Progenitor cell of endocrine pancreas (in vitro differentiated cells): ENCODE data around the gene TAF11L9. TPM values are rescaled to one million over a fixed set of nuclear protein-coding genes. Genes with fewer than 3 reads are reported as not detected.
"Not testable (repeated sequence)": the region's sequence is repeated elsewhere in the genome, so short reads cannot be mapped to it uniquely, and the experiment has no call there.

Experiments
- DNase-seq: peaks from one replicate; pipeline ENCODE4 v3.0.0; 2021; ENCODE audit warnings: low spot score; ENCODE audit not compliant: unreplicated experiment
- H3K27ac Mint-ChIP-seq: 2 replicates; pipeline ENCODE4 v1.8.0; 2021; ENCODE audit warnings: mild to moderate bottlenecking, moderate library complexity, mixed read lengths
- H3K27me3 Mint-ChIP-seq: 2 replicates; pipeline ENCODE4 v1.8.0; 2021; ENCODE audit warnings: mixed read lengths
- H3K36me3 Mint-ChIP-seq: 2 replicates; pipeline ENCODE4 v1.8.0; 2022; ENCODE audit warnings: mixed read lengths; ENCODE audit not compliant: insufficient read depth
- H3K4me1 Mint-ChIP-seq: 2 replicates; pipeline ENCODE4 v1.8.0; 2021; ENCODE audit warnings: low read depth, mixed read lengths
- H3K4me3 Mint-ChIP-seq: 2 replicates; pipeline ENCODE4 v1.8.0; 2021; ENCODE audit warnings: low read depth, mild to moderate bottlenecking, moderate library complexity, mixed read lengths
- H3K9me3 Mint-ChIP-seq: 2 replicates; pipeline ENCODE4 v1.8.0; 2021; ENCODE audit warnings: low read depth, mixed read lengths
- long read RNA-seq: library from polyadenylated mRNA; unstranded; transcript quantifications from one replicate; pipeline ENCODE4 v2.0.0, GENCODE V29; 2020
- total RNA-seq: library from RNA; stranded (reverse); gene quantifications from 2 replicates; pipeline ENCODE4 v1.2.1, GENCODE V29; 2021
- TF ChIP-seq, protein P1 (sequence below): fragments of 200-600 bp; sonication (generic); IDR thresholded peaks from one replicate; pipeline ENCODE4 v1.5.0; 2021; ENCODE audit warnings: antibody characterized with exemption, mild to moderate bottlenecking; ENCODE audit not compliant: unreplicated experiment

The TAF11L9 gene
- not detected in 2 replicates for total RNA-seq
- long read RNA-seq, result 0 reads

DNA sequence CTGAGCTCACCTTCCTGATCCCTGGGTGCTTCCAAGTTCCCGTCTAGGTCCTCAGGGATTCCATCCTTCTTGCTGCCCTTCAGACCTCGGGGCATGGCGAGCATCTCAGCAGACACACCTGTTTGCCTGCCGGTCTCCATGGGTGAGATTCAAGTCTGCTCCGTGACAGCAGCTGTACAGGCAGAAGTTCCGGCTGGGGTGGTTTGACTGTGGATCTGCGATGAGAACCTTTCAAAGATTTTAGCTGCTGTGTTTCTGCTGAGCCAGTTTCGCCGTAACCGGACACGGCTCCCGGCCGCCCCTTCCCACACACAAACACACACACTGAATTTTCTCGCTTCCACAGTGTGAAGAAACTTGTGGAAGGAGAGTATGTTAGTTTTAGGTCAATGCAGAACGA, at the start of gene TAF11L9:
TSS of gene TAF11L9 (minus strand) at position 140 of the 400 bp plus-strand sequence.
- H3K4me3 Mint-ChIP-seq, DNase-seq, H3K36me3 Mint-ChIP-seq, H3K4me1 Mint-ChIP-seq, H3K27ac Mint-ChIP-seq, H3K9me3 Mint-ChIP-seq, H3K27me3 Mint-ChIP-seq: not testable (repeated sequence)

DNA sequence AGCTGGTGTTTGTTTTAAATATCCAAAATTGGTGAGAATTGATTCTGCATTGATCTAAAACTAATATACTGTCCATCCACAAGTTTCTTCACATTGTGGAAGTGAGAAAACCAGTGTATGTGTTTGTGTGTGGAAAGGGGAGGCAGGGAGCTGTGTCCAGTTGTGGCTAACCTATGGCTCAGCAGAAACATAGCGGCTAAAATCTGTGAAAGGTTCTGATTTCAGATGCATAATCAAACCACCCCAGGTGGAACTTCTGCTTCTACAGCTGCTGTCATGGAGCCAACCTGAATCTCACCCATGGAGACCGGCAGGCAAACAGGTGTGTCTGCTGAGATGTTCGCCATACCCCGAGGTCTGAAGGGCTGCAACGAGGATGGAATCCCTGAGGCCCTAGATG, 40.0 kb upstream of the TAF11L9 start, which contains the start of gene TAF11L14:
TSS of gene TAF11L14 (plus strand) at position 301 of the 400 bp plus-strand sequence.
- Mint-ChIP-seq H3K36me3 (no peaks in the 10 kb centered on the region), H3K27me3 (no peaks in the 10 kb centered on the region), H3K9me3 (no peaks in the 10 kb centered on the region), H3K27ac (no peak within 1 kb of the TSS), H3K4me1 (no peaks in the 10 kb centered on the region), H3K4me3 (no peak within 1 kb of the TSS)
- DNase-seq, result no peak
- TF ChIP-seq, protein P1, sequence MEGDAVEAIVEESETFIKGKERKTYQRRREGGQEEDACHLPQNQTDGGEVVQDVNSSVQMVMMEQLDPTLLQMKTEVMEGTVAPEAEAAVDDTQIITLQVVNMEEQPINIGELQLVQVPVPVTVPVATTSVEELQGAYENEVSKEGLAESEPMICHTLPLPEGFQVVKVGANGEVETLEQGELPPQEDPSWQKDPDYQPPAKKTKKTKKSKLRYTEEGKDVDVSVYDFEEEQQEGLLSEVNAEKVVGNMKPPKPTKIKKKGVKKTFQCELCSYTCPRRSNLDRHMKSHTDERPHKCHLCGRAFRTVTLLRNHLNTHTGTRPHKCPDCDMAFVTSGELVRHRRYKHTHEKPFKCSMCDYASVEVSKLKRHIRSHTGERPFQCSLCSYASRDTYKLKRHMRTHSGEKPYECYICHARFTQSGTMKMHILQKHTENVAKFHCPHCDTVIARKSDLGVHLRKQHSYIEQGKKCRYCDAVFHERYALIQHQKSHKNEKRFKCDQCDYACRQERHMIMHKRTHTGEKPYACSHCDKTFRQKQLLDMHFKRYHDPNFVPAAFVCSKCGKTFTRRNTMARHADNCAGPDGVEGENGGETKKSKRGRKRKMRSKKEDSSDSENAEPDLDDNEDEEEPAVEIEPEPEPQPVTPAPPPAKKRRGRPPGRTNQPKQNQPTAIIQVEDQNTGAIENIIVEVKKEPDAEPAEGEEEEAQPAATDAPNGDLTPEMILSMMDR, result no peak

DNA sequence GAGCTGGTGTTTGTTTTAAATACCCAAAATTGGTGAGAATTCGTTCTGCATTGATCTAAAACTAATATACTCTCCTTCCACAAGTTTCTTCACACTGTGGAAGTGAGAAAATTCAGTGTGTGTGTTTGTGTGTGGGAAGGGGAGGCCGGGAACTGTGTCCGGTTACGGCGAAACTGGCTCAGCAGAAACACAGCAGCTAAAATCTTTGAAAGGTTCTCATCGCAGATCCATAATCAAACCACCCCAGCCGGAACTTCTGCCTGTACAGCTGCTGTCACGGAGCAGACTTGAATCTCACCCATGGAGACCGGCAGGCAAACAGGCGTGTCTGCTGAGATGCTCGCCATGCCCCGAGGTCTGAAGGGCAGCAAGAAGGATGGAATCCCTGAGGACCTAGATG, 37.6 kb upstream of the TAF11L9 start, which contains the start of gene TAF11L13:
TSS of gene TAF11L13 (plus strand) at position 301 of the 400 bp plus-strand sequence.
- H3K36me3 Mint-ChIP-seq, H3K9me3 Mint-ChIP-seq, DNase-seq, H3K27me3 Mint-ChIP-seq, H3K4me1 Mint-ChIP-seq, H3K4me3 Mint-ChIP-seq: not testable (repeated sequence)
- peak within 1 kb of the TSS; percentile 39 for H3K27ac Mint-ChIP-seq

DNA sequence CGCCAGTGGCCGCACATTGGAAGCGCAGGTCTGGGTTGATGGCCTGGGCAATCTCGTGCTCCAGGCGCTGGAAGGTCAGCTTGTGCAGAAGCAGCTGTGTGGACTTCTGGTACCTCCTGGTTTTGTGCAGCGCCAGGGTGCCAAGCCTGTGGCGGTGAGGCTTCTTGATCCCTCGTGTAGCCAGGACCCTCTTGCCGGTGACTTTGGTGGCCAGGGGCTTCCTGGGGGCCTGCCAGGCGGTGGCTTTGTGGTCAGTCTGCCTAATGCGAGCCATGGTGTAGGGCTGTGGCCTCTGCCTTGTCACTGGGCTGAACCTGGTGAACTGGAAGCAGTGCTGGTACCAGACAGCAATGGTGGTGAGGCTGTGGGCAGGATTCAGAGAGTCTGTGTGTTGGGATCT, 31.5 kb upstream of the TAF11L9 start:
- Mint-ChIP-seq H3K27me3 (no peaks in the 10 kb centered on the region), H3K4me3 (no peak overlapping the region), H3K9me3 (no peaks in the 10 kb centered on the region), H3K36me3 (no peaks in the 10 kb centered on the region), H3K27ac (no peak overlapping the region), H3K4me1 (no peaks in the 10 kb centered on the region)
- no peak for DNase-seq
- TF ChIP-seq, protein P1, result no peak

DNA sequence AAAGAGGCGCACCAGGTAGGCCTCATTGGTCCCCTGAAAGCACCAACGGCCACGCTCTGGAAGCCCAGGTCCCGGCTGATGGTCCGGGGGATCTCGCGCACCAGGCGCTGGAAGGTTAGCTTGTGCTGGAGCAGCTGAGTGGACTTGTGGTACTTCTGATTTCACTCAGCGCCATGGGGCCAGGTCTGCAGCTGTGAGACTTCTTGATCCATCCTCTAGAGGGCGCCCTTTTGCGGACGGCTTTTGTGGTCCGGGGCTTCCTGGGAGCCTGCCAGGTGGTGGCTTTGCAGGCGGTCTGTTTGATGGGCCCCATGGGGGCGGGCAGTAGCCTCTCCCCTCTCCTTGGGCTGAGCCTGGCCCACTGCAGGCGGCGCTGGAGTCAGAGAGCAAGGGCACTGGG, 26.4 kb upstream of the TAF11L9 start:
- no peak for DNase-seq

DNA sequence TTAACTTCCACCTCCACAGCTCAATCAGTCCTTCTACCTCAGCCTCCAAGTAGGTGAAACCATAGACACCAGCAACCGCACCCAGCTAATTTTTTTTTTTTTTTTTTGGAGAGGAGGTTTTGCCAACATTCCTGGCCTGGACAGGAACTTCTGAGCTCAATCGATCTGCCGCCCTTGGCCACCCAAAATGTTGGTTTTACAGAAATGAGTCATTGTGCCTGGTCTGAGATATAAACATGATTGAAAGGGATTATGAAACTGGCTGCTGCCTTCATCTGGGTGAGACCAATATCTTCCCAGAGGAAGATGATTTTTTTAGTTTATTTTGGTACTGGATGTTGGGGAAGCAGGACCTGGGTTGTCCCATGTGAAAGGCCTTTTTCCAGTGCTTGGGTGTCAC, 25.2 kb upstream of the TAF11L9 start:
- no peak overlapping the region for H3K27ac Mint-ChIP-seq
- H3K4me1 Mint-ChIP-seq, result no peaks in the 10 kb centered on the region

More for the DNA sequence above, 26.4 kb upstream of the TAF11L9 start:
- H3K4me1 Mint-ChIP-seq, result no peaks in the 10 kb centered on the region
- H3K4me3 Mint-ChIP-seq, result no peak overlapping the region
- H3K9me3 Mint-ChIP-seq, result no peaks in the 10 kb centered on the region
- no peak overlapping the region for H3K27ac Mint-ChIP-seq
- no peaks in the 10 kb centered on the region for H3K27me3 Mint-ChIP-seq
- no peaks in the 10 kb centered on the region for H3K36me3 Mint-ChIP-seq
- TF ChIP-seq, protein P1, result peak; percentile 21

More for the DNA sequence above, 25.2 kb upstream of the TAF11L9 start:
- DNase-seq, result no peak
- Mint-ChIP-seq H3K36me3 (no peaks in the 10 kb centered on the region), H3K27me3 (no peaks in the 10 kb centered on the region), H3K9me3 (no peaks in the 10 kb centered on the region), H3K4me3 (no peak overlapping the region)
- TF ChIP-seq, protein P1, result no peak
